DOHH2 (cell line): Measurements from ENCODE around the gene POPDC2.

Source experiments
- EZH2phosphoT487 ChIP-seq: fragments of 200-600 bp; sonication (generic); IDR thresholded peaks from 2 replicates; pipeline ENCODE4 v1.6.1; 2017; ENCODE audit warnings: borderline replicate concordance, mild to moderate bottlenecking, antibody characterized with exemption, low read length, moderate library complexity, mixed read lengths
- TF ChIP-seq, protein P1 (sequence below): fragments of 200-600 bp; sonication (generic); IDR thresholded peaks from one replicate; pipeline ENCODE4 v1.5.1; 2014; ENCODE audit warnings: antibody characterized with exemption, mild to moderate bottlenecking, low read depth, low read length; ENCODE audit not compliant: poor library complexity, severe bottlenecking

DNA sequence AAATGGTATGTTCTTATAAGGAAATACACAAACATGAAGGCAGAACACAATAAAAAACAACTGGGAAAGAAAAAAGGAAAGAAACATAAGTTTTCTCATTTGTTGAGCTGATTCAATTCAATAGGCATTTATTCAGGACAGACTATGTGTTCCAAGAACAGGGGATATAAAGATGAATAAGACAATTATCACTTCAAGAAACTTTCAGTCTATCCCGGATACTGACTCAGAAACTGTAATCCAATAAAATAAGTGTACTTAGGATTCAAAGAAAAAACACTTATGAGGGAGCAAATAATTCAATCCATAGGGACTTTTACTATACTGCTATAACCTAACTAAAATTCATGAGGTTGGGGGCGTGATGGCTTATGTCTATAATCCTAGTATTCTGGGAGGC is 3.5 kb upstream of the POPDC2 start:
- TF ChIP-seq, protein P1, sequence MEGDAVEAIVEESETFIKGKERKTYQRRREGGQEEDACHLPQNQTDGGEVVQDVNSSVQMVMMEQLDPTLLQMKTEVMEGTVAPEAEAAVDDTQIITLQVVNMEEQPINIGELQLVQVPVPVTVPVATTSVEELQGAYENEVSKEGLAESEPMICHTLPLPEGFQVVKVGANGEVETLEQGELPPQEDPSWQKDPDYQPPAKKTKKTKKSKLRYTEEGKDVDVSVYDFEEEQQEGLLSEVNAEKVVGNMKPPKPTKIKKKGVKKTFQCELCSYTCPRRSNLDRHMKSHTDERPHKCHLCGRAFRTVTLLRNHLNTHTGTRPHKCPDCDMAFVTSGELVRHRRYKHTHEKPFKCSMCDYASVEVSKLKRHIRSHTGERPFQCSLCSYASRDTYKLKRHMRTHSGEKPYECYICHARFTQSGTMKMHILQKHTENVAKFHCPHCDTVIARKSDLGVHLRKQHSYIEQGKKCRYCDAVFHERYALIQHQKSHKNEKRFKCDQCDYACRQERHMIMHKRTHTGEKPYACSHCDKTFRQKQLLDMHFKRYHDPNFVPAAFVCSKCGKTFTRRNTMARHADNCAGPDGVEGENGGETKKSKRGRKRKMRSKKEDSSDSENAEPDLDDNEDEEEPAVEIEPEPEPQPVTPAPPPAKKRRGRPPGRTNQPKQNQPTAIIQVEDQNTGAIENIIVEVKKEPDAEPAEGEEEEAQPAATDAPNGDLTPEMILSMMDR, result no peak
- TF ChIP-seq EZH2phosphoT487, result no peak
